ENCODE data around the gene ACOT11.

Gene ACOT11

DNA sequence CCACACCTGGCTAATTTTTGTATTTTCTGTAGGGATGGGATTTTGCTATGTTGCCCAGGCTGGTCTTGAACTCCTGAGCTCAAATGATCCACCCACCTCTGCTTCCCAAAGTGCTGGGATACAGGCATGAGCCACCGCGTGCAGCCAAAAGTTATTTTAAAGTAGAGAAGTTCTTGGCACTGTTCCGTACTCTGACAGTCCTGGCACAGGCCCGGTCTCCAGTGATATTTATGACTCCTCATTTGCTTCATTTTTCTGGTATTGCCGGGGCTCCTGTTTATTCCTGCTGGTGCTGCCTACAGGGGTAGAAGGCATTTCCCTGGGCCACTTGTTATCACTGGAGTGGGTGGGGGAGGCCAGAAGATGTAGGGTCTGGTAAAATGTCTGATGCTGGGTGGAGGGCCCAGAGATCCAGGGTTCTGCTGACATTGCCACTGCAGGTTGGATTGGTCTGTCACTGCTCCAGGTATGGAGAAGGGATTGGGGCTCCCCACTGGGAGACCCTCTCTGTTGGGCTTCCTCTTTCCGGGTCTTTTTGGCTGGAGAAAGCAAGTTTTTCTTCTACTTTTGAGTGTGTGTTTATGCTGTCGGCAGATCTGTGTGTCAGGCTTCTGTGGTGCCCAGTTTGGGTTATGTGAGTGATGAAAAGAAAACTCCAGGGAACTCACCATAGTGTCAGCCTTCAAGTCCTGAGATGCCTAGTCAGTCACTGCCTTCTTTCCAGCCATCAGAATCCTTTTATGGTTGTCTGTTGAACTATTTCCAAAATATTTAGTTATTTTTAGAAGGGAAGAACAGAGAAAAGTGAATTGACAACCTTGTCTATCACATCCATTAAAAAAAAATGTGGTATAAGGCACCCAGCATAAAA is 98.0 kb downstream of the ACOT11 start:
- DNase-seq (ENCODE audit: low spot score), result no peak

GRCh38 chr1:54649130-54649898 is 101.3 kb downstream of the ACOT11 start:
- DNase-seq (ENCODE audit: low spot score), result no peak

DNA sequence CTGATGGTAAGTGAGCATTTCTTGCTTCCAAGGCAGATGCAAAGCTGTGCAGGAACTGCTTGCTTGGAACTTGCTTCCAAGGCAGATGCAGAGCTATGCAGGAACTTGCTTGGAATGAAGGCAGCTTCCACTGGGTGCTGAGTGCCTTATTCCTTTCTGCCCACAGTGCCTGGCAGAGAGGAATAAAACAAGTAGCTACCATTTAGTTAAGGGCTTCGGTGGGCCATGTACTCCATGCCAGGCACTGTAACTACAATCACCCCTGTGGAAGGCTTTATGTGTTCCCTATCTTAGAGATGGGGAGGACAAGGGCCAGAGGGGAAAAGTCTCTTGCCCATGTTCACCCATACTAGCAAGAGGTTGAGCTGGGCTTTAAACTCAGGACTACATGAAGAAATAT is 101.9 kb downstream of the ACOT11 start:
- no peak for DNase-seq (ENCODE audit: low spot score)

- DNase-seq (ENCODE audit: low spot score), result no peak
Measured at GRCh38 chr1:54650417-54650816, 102.4 kb downstream of the ACOT11 start.

GRCh38 chr1:54651608-54652007 is 103.6 kb downstream of the ACOT11 start:
- no peak for DNase-seq (ENCODE audit: low spot score)

- DNase-seq (ENCODE audit: low spot score), result no peak
Measured at GRCh38 chr1:54652168-54652567, 104.1 kb downstream of the ACOT11 start.

DNA sequence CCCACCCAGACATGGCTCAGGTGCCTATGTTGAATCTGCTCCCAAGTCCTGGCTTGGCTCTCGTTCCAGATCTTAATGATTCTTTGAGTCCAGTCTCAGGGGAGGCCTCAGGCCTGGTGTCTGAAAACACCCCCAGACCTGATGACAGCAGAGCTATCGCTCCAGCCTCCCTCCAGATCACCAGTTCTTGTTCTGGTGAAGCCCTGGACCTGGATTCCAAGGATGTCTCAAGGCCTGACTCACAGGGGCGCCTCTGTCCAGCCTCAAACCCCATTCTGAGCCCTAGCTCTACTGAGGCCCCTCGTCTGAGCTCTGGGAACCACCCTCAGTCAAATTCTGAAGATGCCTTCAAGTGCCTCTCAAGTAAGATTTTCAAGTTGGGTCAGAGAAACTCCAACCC is 105.0 kb downstream of the ACOT11 start:
- DNase-seq (ENCODE audit: low spot score), result no peak

DNA sequence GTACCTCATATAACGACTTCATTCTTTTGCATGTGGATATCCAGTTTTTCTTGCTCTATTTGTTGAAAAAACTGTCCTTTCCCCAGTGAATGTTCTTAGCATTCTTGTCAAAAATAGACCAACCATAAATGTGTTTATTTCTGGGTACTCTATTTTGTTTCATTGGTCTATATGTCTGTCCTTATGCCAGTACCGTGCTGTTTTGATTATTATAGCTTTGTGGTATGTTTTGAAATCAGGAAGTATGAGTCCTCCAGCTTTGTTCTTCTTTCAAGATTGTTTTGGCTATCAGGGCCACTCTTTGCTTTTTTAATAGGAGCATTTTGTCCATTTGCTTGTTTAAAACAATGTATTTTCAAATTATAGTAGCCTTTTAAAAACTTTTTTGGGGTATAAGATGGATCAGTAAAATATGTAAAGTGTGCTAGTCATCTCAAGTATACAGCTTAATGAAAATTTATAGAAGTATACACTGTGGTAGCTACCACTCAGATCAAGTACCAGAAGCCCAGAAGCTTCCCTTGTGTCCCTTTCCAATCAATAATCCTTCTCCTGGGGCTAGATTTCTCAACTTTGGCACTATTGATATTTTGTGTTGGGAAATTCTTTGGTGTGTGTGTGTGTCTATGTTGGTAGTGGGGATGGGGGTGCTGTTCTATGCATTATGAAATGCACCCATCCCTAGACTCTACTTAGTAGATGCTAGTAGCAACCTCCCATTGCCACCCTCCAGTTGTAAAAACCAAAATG is 110.3 kb downstream of the ACOT11 start:
- DNase-seq (ENCODE audit: low spot score), result no peak
